K562 (cell line): Measurements from ENCODE around the gene USP13. TPM values are rescaled to one million over a fixed set of nuclear protein-coding genes. Genes with fewer than 3 reads are reported as not detected.
A peak's percentile ranks its signal among the peaks of the same experiment; 100 is the strongest.

Source experiments
- ATAC-seq: fragments of 200-7000 bp; cut with Tn5 transposase; 3 replicates; pipeline ENCODE4 v1.9.1; 2020; ENCODE audit warnings: moderate library complexity
- BruUV-seq: library from RNA; stranded (reverse); fragments of 400-500 nt; replicated peaks from 2 replicates; lab custom pipeline; 2021; lab: Mats Ljungman, UMichigan
- CTCF ChIA-PET: fragments of 300-600 bp; formaldehyde crosslinking; extraction: SDS; loops from one replicate; lab custom pipeline; 2021; ENCODE audit warnings: low intra/inter-chr PET ratio; lab: Yijun Ruan, JAX
- POLR2A ChIA-PET: fragments of 300-600, 350-650 bp; sonication (Branson Sonifier 250); formaldehyde crosslinking; extraction: SDS; loops from one replicate; lab custom pipeline; 2021; ENCODE audit warnings: antibody characterized with exemption, inconsistent platforms; lab: Yijun Ruan, JAX
- DNase-seq, 4 experiments: peaks; one replicate each; pipeline versions ENCODE4 v3.0.0 to v3.0.0-alpha.2; 2011 to 2018; ENCODE audit warnings: low spot score in 3 of 4, mixed read lengths in 3 of 4; ENCODE audit errors: extremely low read depth in 1 of 4
- FAIRE-seq: peaks from 2 replicates; lab custom pipeline; 2011; peaks lifted over from hg19 to GRCh38; lab: Jason Lieb, UNC
- H2AFZ ChIP-seq: 2 replicates; pipeline ENCODE4 v1.6.0; 2011; ENCODE audit warnings: low read depth, low read length, control low read depth, inconsistent platforms
- H3K27ac ChIP-seq: fragments of 200-600 bp; 3 replicates; pipeline ENCODE4 v1.8.0; 2011; ENCODE audit warnings: low read depth, mild to moderate bottlenecking, control low read depth, inconsistent platforms, low read length, moderate library complexity, mixed read lengths; ENCODE audit errors: extremely low read depth
- H3K27me3 ChIP-seq, 2 experiments: fragments of 300-600 bp in 1 of 2; 2 replicates in 1 of 2; 3 replicates in 1 of 2; pipeline versions ENCODE4 v1.6.0 to v1.8.0; 2011; ENCODE audit warnings: inconsistent platforms in 2 of 2, low read length in 2 of 2, mild to moderate bottlenecking in 1 of 2, mixed read lengths in 1 of 2, moderate library complexity in 1 of 2; ENCODE audit not compliant: control insufficient read depth in 2 of 2, insufficient read depth in 2 of 2
- H3K36me3 ChIP-seq: fragments of 300-600 bp; 3 replicates; pipeline ENCODE4 v1.8.0; 2011; ENCODE audit warnings: mild to moderate bottlenecking, low read length, inconsistent platforms; ENCODE audit not compliant: control insufficient read depth, insufficient read depth
- H3K4me1 ChIP-seq, 2 experiments: fragments of 200-600 bp in 1 of 2; replicated peaks in 1 of 2; 2 replicates in 1 of 2; 3 replicates in 1 of 2; pipeline versions ENCODE4 v1.5.1 to v1.8.0; 2011; ENCODE audit warnings: inconsistent platforms in 2 of 2, low read length in 2 of 2, mild to moderate bottlenecking in 1 of 2, mixed read lengths in 1 of 2, moderate library complexity in 1 of 2; ENCODE audit not compliant: control insufficient read depth in 2 of 2, insufficient read depth in 2 of 2
- H3K4me2 ChIP-seq: 2 replicates; pipeline ENCODE4 v1.6.1; 2011; ENCODE audit warnings: low read length, control low read depth, inconsistent platforms, mixed read lengths; ENCODE audit not compliant: insufficient read depth
- H3K4me3 ChIP-seq: fragments of 200-600 bp; sonication (generic), shearing (Covaris generic); 2 replicates; pipeline ENCODE4 v1.5.1; 2016; ENCODE audit warnings: control low read depth, inconsistent platforms
- H3K79me2 ChIP-seq: fragments of 200-600 bp; 3 replicates; pipeline ENCODE4 v1.8.0; 2011; ENCODE audit warnings: low read length, inconsistent platforms; ENCODE audit not compliant: control insufficient read depth, insufficient read depth
- H3K9ac ChIP-seq, 2 experiments: 2 replicates each; pipeline versions ENCODE4 v1.6.0 to v1.6.1; 2011; ENCODE audit warnings: low read depth in 2 of 2, low read length in 2 of 2, control low read depth in 1 of 2, inconsistent platforms in 1 of 2, mild to moderate bottlenecking in 1 of 2, mixed read lengths in 1 of 2; ENCODE audit not compliant: insufficient read depth in 1 of 2
- H3K9me1 ChIP-seq: one replicate; pipeline ENCODE4 v1.6.0; 2011; ENCODE audit warnings: inconsistent platforms, mild to moderate bottlenecking, low read length, moderate library complexity; ENCODE audit not compliant: control insufficient read depth, insufficient read depth
- H3K9me3 ChIP-seq: replicated peaks from 2 replicates; pipeline ENCODE4 v1.5.1; 2011; ENCODE audit warnings: low read depth, low read length, inconsistent platforms; ENCODE audit not compliant: control insufficient read depth, insufficient read depth
- H4K20me1 ChIP-seq: replicated peaks from 2 replicates; pipeline ENCODE4 v1.6.1; 2011; ENCODE audit warnings: low read length, inconsistent platforms, mixed read lengths; ENCODE audit not compliant: control insufficient read depth, insufficient read depth
- CTCF ChIP-seq, 3 experiments: IDR thresholded peaks in 2 of 3; conservative IDR thresholded peaks in 1 of 3; 2 replicates each; pipeline ENCODE4 v1.5.1; 2011 to 2012; ENCODE audit warnings: low read length in 3 of 3, mild to moderate bottlenecking in 3 of 3, control low read depth in 2 of 3, improper control_type of control experiment in 1 of 3, inconsistent platforms in 1 of 3, low read depth in 1 of 3, mixed read lengths in 1 of 3, moderate library complexity in 1 of 3; ENCODE audit not compliant: insufficient read depth in 2 of 3
- KDM1A ChIP-seq, 2 experiments: fragments of 450-650 bp; IDR thresholded peaks; 2 replicates each; pipeline ENCODE4 v1.6.1; 2016; ENCODE audit warnings: mild to moderate bottlenecking in 2 of 2
- NR4A1 ChIP-seq, 2 experiments: fragments of 250-450 bp in 1 of 2; fragments of 450-650 bp in 1 of 2; sonication (Bioruptor Pico) in 1 of 2; IDR thresholded peaks; 2 replicates each; pipeline versions ENCODE4 v1.4.0 to v1.6.1; 2016 to 2020; ENCODE audit warnings: mild to moderate bottlenecking in 2 of 2, missing compliant biosample characterization in 1 of 2, missing genetic modification characterization in 1 of 2, moderate library complexity in 1 of 2
- POU5F1 ChIP-seq: fragments of 150-350 bp; IDR thresholded peaks from 2 replicates; pipeline ENCODE4 v1.6.1; 2014; ENCODE audit warnings: borderline replicate concordance, low read length, low read depth, mild to moderate bottlenecking; ENCODE audit not compliant: partially characterized antibody
- RAD21 ChIP-seq, 2 experiments: fragments of 250-450 bp in 1 of 2; fragments of 450-650 bp in 1 of 2; sonication (Bioruptor Pico) in 1 of 2; formaldehyde crosslinking in 1 of 2; IDR thresholded peaks in 1 of 2; conservative IDR thresholded peaks in 1 of 2; 2 replicates each; pipeline versions ENCODE4 v1.4.0 to v1.8.0; 2020 to 2022; ENCODE audit warnings: mild to moderate bottlenecking in 2 of 2, moderate library complexity in 1 of 2
- REST ChIP-seq, 2 experiments: fragments of 450-650 bp; formaldehyde crosslinking in 1 of 2; IDR thresholded peaks; 2 replicates each; pipeline versions ENCODE4 v1.4.0 to v1.6.1; 2014 to 2020; ENCODE audit warnings: mild to moderate bottlenecking in 2 of 2, borderline replicate concordance in 1 of 2, low read depth in 1 of 2
- ZBTB33 ChIP-seq: sonication (generic); formaldehyde crosslinking; IDR thresholded peaks from 2 replicates; pipeline ENCODE4 v1.8.1; 2023; ENCODE audit warnings: mild to moderate bottlenecking, missing genetic modification reagents
- WGBS: fragments of 100-300 bp; shearing (Covaris generic); methylation state at CpG from one replicate; pipeline ENCODE4 v1.1.6; 2016; ENCODE audit warnings: low coverage, mixed read lengths; ENCODE audit not compliant: insufficient coverage; ENCODE audit errors: missing lambda C conversion rate; 5-methylcytosine and 5-hydroxymethylcytosine counted together
- in situ Hi-C: fragments of 300-500 bp; cut with MboI; formaldehyde crosslinking; loops from 4 replicates; pipeline ENCODE4 v1.15.0; 2018; ENCODE audit warnings: inconsistent platforms, mixed read lengths
- intact Hi-C: fragments of 100-400 bp; cut with micrococcal nuclease; formaldehyde crosslinking; loops from 2 replicates; pipeline ENCODE4 v1.14.2; 2022
- polyA plus RNA-seq, 8 experiments: library from polyadenylated mRNA; depleted of rRNA in 4 of 8; stranded (reverse) in 5 of 8; unstranded in 3 of 8; fragments of >200 nt; fragmentation: Nextera tagmentation in 2 of 8; fragmentation: Illumina TruSeq in 1 of 8; extraction: Ambion mirVana in 2 of 8; extraction: Trizol in 1 of 8; gene quantifications; 2 replicates each; pipeline versions ENCODE4 v1.2.1 to v1.2.3, GENCODE V29; 2011 to 2014; ENCODE audit warnings: inconsistent platforms in 1 of 8, missing spikeins in 1 of 8
- total RNA-seq, 7 experiments: library from RNA; depleted of rRNA in 6 of 7; stranded (reverse); fragments of >200 nt in 6 of 7; fragmentation: Illumina TruSeq in 2 of 7; extraction: Trizol in 2 of 7; gene quantifications; 2 replicates each; pipeline versions ENCODE4 v1.2.1 to v1.2.3, GENCODE V29; 2011 to 2021; ENCODE audit warnings: low replicate concordance in 1 of 7

USP13 gene
- total and polyA plus RNA-seq, 9 of the 15 experiments (the other 6 are each of a cell fraction or from before 2014, with no cell fraction given): 0.11 to 2.3 (median 0.51) TPM

- no peaks in the 10 kb centered on the region for H3K9me3 ChIP-seq
- no peak overlapping the region for H3K4me3 ChIP-seq
- POLR2A ChIA-PET: interaction anchor here (0.7 kb wide), 1 partner anchor 42 kb away, joined by 3 read pairs; no protein-coding TSS in a partner anchor
- in situ Hi-C loops: no loop called here
- no peak overlapping the region for H3K9ac ChIP-seq
- H3K79me2 ChIP-seq: no peaks in the 10 kb centered on the region
- ATAC-seq: peak; percentile 82
- 16% methylated on average over 6 of the region's 6 CpGs for WGBS
- no peaks in the 10 kb centered on the region for H3K9me1 ChIP-seq
- intact Hi-C loops: no loop called here
- DNase-seq: peak in 2 of 4 experiments; percentile 16 to 21
- no peaks in the 10 kb centered on the region; the same call in 1 of the 2 replicates for H4K20me1 ChIP-seq
- H3K4me2 ChIP-seq: no peak overlapping the region
- CTCF ChIA-PET: no interaction called here
- H3K4me1 ChIP-seq: no peaks in the 10 kb centered on the region
- no peaks in the 10 kb centered on the region for H3K36me3 ChIP-seq
- H2AFZ ChIP-seq: no peak overlapping the region
- H3K27ac ChIP-seq: no peak overlapping the region
- H3K27me3 ChIP-seq: no peaks in the 10 kb centered on the region
- no peak for TF ChIP-seq NR4A1 (CRISPR knock-in tag; IDR thresholded peaks at IDR 0.05)
- no peak for TF ChIP-seq NR4A1 (tag; IDR thresholded peaks at IDR 0.05)
- TF ChIP-seq RAD21 (CRISPR knock-in tag; conservative IDR thresholded peaks at IDR 0.05 in 1 of 2, IDR thresholded peaks at IDR 0.05 in 1 of 2): peak; percentile 35 to 62; a peak in 2 of 4 replicates
- TF ChIP-seq ZBTB33 (CRISPR knock-in tag): 0 out of 2 replicates have a peak, but pooled peaks have one; percentile 11
- no peak for TF ChIP-seq KDM1A (IDR thresholded peaks at IDR 0.05)
- peak; percentile 44 to 59 (median 52) for TF ChIP-seq CTCF (IDR thresholded peaks at IDR 0.05 in 2 of 3, conservative IDR thresholded peaks at IDR 0.05 in 1 of 3; ENCODE audit: insufficient read depth in 2 of 3, low read depth in 1 of 3, low read length in 3 of 3)
- TF ChIP-seq REST (IDR thresholded peaks at IDR 0.05; ENCODE audit: borderline replicate concordance): peak; percentile 5; the same call in 1 of the 2 replicates
- TF ChIP-seq REST (CRISPR knock-in tag; IDR thresholded peaks at IDR 0.05; ENCODE audit: low read depth): no peak
- no peak for TF ChIP-seq POU5F1
- no TSS peak for BruUV-seq
- FAIRE-seq: peak; percentile 64
These were observed 98.0 kb downstream of the USP13 start for GRCh38 chr3:179750720-179751328.
